ENCODE measurements around the gene CAV1. TPM values are rescaled to one million over a fixed set of nuclear protein-coding genes. Genes with fewer than 3 reads are reported as not detected.

The CAV1 gene
- total and polyA plus RNA-seq, 2 experiments from 2014 or later: 16.0 to 21.1 TPM

DNA sequence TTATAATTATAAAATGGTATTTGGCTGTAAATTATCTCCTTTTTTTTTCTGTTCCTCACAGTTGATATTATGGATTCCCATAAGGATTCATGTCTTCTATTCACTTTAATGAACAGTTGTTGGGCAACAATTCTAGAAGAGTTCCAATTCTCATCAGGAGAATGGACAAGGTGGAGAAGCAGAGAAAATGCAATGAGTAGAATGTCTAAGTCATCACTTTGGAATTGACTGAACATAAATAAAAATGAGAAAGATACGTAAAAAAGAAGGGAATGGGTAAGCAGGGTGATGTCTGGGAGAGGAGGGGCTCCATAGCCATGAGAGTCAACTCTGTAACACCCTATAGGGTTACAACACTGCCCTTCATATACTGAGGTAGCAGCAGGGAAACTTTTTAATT lies 27.1 kb upstream of the CAV1 start:
- peaks cover 11% of the 10 kb centered on the region for H3K4me1 ChIP-seq (ENCODE audit: insufficient read depth)
- no peaks in the 10 kb centered on the region for H3K36me3 ChIP-seq (ENCODE audit: insufficient read depth)
- no peak overlapping the region for H3K27ac Mint-ChIP-seq
- H3F3A ChIP-seq (replicated peaks; ENCODE audit: low read depth): peaks cover 6% of the 10 kb centered on the region; the same call in 1 of the 2 replicates
- H3K4me3 Mint-ChIP-seq: no peak overlapping the region
- H3K9me2 ChIP-seq (ENCODE audit: insufficient read depth): no peaks in the 10 kb centered on the region
- no peak overlapping the region for H3K4me2 ChIP-seq
- H3K36me3 Mint-ChIP-seq (ENCODE audit: low read depth): no peaks in the 10 kb centered on the region
- DNase-seq (ENCODE audit: low spot score) (no peak), ATAC-seq (no peak)
- H3K79me2 ChIP-seq (replicated peaks; ENCODE audit: insufficient read depth): no peaks in the 10 kb centered on the region
- peaks cover 22% of the 10 kb centered on the region for H3K27me3 Mint-ChIP-seq (ENCODE audit: insufficient read depth, low read depth, poor library complexity)
- H2AFZ ChIP-seq: no peak overlapping the region
- peaks cover 12% of the 10 kb centered on the region for H3K4me1 Mint-ChIP-seq
- H3K4me3 ChIP-seq: no peak overlapping the region
- H3K9me3 Mint-ChIP-seq: no peaks in the 10 kb centered on the region
- H3K27me3 ChIP-seq (ENCODE audit: insufficient read depth): peaks cover 30% of the 10 kb centered on the region
- H3K27ac ChIP-seq (ENCODE audit: low read depth): no peak overlapping the region
- TF ChIP-seq REST (IDR thresholded peaks at IDR 0.05; ENCODE audit: unreplicated experiment): no peak
- TF ChIP-seq POLR2AphosphoS5 (IDR thresholded peaks at IDR 0.05; ENCODE audit: low read depth): no peak
- TF ChIP-seq STAT1 (IDR thresholded peaks at IDR 0.05; ENCODE audit: unreplicated experiment): no peak
- TF ChIP-seq JUNB (IDR thresholded peaks at IDR 0.05; ENCODE audit: unreplicated experiment): no peak
- no peak for TF ChIP-seq ZNF331 (CRISPR knock-in tag; IDR thresholded peaks at IDR 0.05; ENCODE audit: low read depth)
- TF ChIP-seq CREB1 (CRISPR knock-in tag; IDR thresholded peaks at IDR 0.05; ENCODE audit: low read depth): no peak
- TF ChIP-seq EZH2phosphoT487 (IDR thresholded peaks at IDR 0.05; ENCODE audit: unreplicated experiment): no peak
- no peak for TF ChIP-seq EZH2 (IDR thresholded peaks at IDR 0.05; ENCODE audit: low read depth, unreplicated experiment)
- TF ChIP-seq ZNF114 (CRISPR knock-in tag; IDR thresholded peaks at IDR 0.05): no peak
- TF ChIP-seq NANOG (IDR thresholded peaks at IDR 0.05; ENCODE audit: borderline replicate concordance): no peak
- no peak for TF ChIP-seq ZNF462 (CRISPR knock-in tag; IDR thresholded peaks at IDR 0.05)
- TF ChIP-seq, protein P1, sequence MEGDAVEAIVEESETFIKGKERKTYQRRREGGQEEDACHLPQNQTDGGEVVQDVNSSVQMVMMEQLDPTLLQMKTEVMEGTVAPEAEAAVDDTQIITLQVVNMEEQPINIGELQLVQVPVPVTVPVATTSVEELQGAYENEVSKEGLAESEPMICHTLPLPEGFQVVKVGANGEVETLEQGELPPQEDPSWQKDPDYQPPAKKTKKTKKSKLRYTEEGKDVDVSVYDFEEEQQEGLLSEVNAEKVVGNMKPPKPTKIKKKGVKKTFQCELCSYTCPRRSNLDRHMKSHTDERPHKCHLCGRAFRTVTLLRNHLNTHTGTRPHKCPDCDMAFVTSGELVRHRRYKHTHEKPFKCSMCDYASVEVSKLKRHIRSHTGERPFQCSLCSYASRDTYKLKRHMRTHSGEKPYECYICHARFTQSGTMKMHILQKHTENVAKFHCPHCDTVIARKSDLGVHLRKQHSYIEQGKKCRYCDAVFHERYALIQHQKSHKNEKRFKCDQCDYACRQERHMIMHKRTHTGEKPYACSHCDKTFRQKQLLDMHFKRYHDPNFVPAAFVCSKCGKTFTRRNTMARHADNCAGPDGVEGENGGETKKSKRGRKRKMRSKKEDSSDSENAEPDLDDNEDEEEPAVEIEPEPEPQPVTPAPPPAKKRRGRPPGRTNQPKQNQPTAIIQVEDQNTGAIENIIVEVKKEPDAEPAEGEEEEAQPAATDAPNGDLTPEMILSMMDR (conservative IDR thresholded peaks at IDR 0.05; ENCODE audit: low read depth in 2 of 2): no peak
- TF ChIP-seq, protein P2, sequence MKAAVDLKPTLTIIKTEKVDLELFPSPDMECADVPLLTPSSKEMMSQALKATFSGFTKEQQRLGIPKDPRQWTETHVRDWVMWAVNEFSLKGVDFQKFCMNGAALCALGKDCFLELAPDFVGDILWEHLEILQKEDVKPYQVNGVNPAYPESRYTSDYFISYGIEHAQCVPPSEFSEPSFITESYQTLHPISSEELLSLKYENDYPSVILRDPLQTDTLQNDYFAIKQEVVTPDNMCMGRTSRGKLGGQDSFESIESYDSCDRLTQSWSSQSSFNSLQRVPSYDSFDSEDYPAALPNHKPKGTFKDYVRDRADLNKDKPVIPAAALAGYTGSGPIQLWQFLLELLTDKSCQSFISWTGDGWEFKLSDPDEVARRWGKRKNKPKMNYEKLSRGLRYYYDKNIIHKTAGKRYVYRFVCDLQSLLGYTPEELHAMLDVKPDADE (IDR thresholded peaks at IDR 0.05): no peak
- H4K20me1 ChIP-seq (replicated peaks; ENCODE audit: insufficient read depth): no peaks in the 10 kb centered on the region
